Loucy (cell line): ENCODE measurements around the gene PRLR.

Experiments used
- EZH2phosphoT487 ChIP-seq: fragments of 200-600 bp; IDR thresholded peaks from 2 replicates; pipeline ENCODE4 v1.6.1; 2018; ENCODE audit warnings: antibody characterized with exemption, mild to moderate bottlenecking, moderate library complexity, borderline replicate concordance
- TF ChIP-seq, protein P1 (sequence below): fragments of 200-600 bp; sonication (generic); conservative IDR thresholded peaks from 2 replicates; pipeline ENCODE4 v1.5.1; 2014; ENCODE audit warnings: mild to moderate bottlenecking, antibody characterized with exemption, low read length

DNA sequence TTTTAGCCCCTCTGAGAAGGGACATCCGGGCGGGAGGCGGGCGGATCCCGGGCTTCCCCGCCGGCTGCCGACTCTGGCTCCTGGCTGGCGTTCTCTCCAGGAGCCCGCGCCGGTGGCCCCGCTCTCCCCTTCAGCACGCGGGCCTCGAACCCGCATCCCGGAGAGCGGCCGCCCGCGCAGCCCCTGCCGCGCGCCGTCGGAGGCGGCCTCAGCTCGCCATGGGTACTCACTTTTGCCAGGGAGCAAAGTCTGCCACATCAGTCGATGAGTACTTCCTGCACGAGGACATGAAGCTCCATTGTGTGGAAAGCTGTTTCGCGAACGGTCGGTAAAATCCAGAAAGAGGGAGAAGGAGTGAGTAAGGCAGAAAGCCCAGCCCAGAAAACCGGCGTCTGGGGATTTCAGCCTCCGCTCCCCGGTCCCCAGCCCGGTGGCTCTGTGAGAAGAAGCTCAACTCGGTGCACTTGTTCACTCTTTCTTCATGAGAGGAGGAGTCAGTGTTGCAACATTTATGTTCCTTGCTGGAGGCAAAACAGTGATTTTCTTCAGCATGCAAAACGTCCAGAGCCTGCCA lies at the start of gene PRLR:
- TF ChIP-seq, protein P1, sequence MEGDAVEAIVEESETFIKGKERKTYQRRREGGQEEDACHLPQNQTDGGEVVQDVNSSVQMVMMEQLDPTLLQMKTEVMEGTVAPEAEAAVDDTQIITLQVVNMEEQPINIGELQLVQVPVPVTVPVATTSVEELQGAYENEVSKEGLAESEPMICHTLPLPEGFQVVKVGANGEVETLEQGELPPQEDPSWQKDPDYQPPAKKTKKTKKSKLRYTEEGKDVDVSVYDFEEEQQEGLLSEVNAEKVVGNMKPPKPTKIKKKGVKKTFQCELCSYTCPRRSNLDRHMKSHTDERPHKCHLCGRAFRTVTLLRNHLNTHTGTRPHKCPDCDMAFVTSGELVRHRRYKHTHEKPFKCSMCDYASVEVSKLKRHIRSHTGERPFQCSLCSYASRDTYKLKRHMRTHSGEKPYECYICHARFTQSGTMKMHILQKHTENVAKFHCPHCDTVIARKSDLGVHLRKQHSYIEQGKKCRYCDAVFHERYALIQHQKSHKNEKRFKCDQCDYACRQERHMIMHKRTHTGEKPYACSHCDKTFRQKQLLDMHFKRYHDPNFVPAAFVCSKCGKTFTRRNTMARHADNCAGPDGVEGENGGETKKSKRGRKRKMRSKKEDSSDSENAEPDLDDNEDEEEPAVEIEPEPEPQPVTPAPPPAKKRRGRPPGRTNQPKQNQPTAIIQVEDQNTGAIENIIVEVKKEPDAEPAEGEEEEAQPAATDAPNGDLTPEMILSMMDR = no peak
- no peak for TF ChIP-seq EZH2phosphoT487
